22Rv1 (cell line): Measurements from ENCODE around the gene ZNF92.

Experiments used
- CTCF ChIP-seq: fragments of 450-650 bp; IDR thresholded peaks from 2 replicates; pipeline ENCODE4 v1.5.1; 2017; ENCODE audit warnings: mild to moderate bottlenecking
- ZFX ChIP-seq: fragments of 450-650 bp; IDR thresholded peaks from 2 replicates; pipeline ENCODE4 v1.6.1; 2017; ENCODE audit warnings: antibody characterized with exemption, borderline replicate concordance

- TF ChIP-seq CTCF (no peak), ZFX (no peak)
These were observed 60.7 kb downstream of the ZNF92 start for GRCh38 chr7:65434307-65434706.
